Placental epithelial cell (primary cell): ENCODE results near the gene RPTOR. TPM values are rescaled to one million over a fixed set of nuclear protein-coding genes. Genes with fewer than 3 reads are reported as not detected.

Experiments used
- small RNA-seq: library from RNA; depleted of rRNA; stranded (forward); fragments of <200 nt; gene quantifications from one replicate; pipeline ENCODE3, GENCODE V24; 2012
- total RNA-seq: library from RNA; depleted of rRNA; stranded (reverse); fragments of >200 nt; gene quantifications from 2 replicates; pipeline ENCODE4 v1.2.3, GENCODE V29; 2012

Gene RPTOR
- total RNA-seq: 26.7 and 47.1 TPM in 2 replicates

DNA sequence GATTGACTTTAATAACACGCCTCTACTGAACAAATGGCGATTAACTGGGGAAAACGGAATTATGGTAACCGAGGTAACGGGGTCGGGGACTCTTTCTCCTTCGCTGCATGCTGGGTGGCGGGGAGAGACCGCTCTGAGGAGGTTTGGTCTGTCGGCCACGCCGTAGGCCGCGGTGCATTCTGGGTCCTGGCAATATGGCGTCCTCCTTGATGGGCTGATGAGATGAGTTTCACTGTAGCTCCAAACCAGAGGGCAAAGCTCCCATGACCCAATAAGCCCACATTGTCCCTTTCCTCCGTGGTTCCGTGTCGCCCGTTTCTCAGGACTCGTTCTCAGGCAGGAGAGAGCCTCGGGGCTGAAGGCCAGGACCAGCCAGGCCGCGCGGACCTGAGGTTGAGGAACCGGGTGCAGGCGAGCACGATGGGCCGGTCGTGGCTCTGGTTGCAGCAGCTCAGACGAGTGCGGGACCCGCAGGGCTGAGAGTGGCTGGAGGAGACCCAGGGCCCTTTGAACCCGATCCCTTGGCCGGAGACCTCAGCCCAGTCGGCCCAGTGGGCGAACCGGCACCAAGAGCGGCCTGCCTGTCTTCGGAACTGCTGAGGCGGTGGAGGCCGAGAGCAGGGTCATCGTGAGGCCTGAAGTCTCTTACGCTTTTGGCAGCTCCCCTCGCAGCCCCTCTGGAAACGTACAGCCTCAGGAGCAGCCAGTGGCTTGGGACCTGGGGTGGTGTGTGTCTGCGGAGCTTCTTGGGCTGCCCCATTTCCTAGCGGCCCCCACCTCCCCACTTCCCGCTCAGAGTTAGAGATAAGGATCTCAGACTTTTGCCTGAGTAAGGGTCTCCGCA lies at the start of gene RPTOR:
RPTOR (plus strand) TSS at position 184 of the 844 bp plus-strand sequence. CDS start 792 bp downstream, outside the sequence.

DNA sequence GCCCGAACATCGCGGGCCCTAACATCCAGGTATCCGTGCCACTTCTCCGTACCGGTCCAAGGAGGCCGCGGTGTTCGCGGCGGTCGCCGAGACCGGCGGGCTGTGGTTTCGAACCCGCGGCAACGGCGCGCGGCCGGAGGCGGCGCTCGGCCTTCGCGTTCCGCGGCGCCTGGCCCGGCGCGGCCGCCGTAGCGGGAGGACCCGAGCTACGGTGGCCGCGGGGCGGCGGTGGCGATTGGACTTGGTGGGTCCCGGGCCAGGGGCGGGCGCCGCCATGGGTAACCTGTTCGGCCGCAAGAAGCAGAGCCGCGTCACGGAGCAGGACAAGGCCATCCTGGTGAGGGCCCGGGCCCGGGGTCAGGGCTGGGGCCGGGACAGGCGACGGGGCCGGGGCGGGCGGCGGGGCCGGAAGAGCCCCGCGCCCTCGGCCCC lies 447.0 kb downstream of the RPTOR start, which contains the start of gene CHMP6:
CHMP6 (plus strand) TSS at position 197 of the 432 bp plus-strand sequence; CDS start at position 275, 78 bp downstream.

Small RNA genes within 50 kb of the gene (small RNA-seq; reads per million reads assigned to genes)
- gene AC120024.2 (not detected), gene AC120024.3 (not detected)

Other genes starting within 250 kb of the RPTOR start
- 23.0 and 36.1 TPM in 2 replicates for gene ENDOV, start 129.7 kb upstream of the RPTOR start, total RNA-seq
- under 0.01 and 0.54 TPM in 2 replicates for gene NPTX1, start 68.2 kb upstream of the RPTOR start, total RNA-seq